WERI-Rb-1 (cell line): ENCODE measurements around the gene LRRC46.
A peak's percentile ranks its signal among the peaks of the same experiment; 100 is the strongest.

ENCODE experiments used
- DNase-seq: peaks from one replicate; pipeline ENCODE4 v3.0.0-alpha.2; 2020
- H3K27ac ChIP-seq: fragments of 250-450 bp; sonication (Bioruptor Pico); 2 replicates; pipeline ENCODE4 v1.5.1; 2020; ENCODE audit warnings: mild to moderate bottlenecking, moderate library complexity
- H3K27me3 ChIP-seq: fragments of 250-450 bp; sonication (Bioruptor Pico); 2 replicates; pipeline ENCODE4 v1.5.1; 2021; ENCODE audit warnings: mild to moderate bottlenecking, low read depth, moderate library complexity; ENCODE audit not compliant: insufficient read depth, severe bottlenecking
- H3K36me3 ChIP-seq: fragments of 250-450 bp; sonication (Bioruptor Pico); 2 replicates; pipeline ENCODE4 v1.5.1; 2020; ENCODE audit warnings: mild to moderate bottlenecking, moderate library complexity
- H3K4me3 ChIP-seq: 2 replicates; pipeline ENCODE4 v1.5.1; 2011; ENCODE audit warnings: low read depth, mild to moderate bottlenecking, control low read depth, low read length
- H3K9me3 ChIP-seq: fragments of 250-450 bp; sonication (Bioruptor Pico); 2 replicates; pipeline ENCODE4 v1.5.1; 2021; ENCODE audit warnings: mild to moderate bottlenecking, moderate library complexity; ENCODE audit not compliant: severe bottlenecking
- CTCF ChIP-seq: IDR thresholded peaks from 2 replicates; pipeline ENCODE4 v1.5.1; 2011; ENCODE audit warnings: low read depth, mild to moderate bottlenecking, control low read depth, inconsistent platforms, low read length

LRRC46 gene

GRCh38 chr17:47831003-47831933, at the start of gene LRRC46, which contains the start of gene MRPL10:
TSS of gene LRRC46 (plus strand) at chr17:47831670. CDS start at chr17:47831990, 320 bp downstream.
TSS of gene MRPL10 (minus strand) at chr17:47831541. CDS start at chr17:47831511, 30 bp downstream.
- peak; percentile 97 for DNase-seq
- H3K4me3 ChIP-seq, result peak within 1 kb of the TSS; percentile 78
- H3K36me3 ChIP-seq, result peaks cover 28% of the 10 kb centered on the region
- peak; percentile 26; the same call in 1 of the 2 replicates for TF ChIP-seq CTCF
- H3K27ac ChIP-seq, result peak within 1 kb of the TSS; percentile 70
- no peaks in the 10 kb centered on the region for H3K9me3 ChIP-seq
- H3K27me3 ChIP-seq, result no peaks in the 10 kb centered on the region

- Histone ChIP-seq H3K9me3 (no peaks in the 10 kb centered on the region), H3K4me3 (no peak overlapping the region), H3K27ac (no peak overlapping the region), H3K27me3 (no peaks in the 10 kb centered on the region), H3K36me3 (no peaks in the 10 kb centered on the region; the same call in 1 of the 2 replicates)
- no peak for TF ChIP-seq CTCF
- DNase-seq, result no peak
Observed at GRCh38 chr17:47785538-47786123, 45.8 kb upstream of the LRRC46 start.

GRCh38 chr17:47789611-47790561, 41.6 kb upstream of the LRRC46 start:
- no peaks in the 10 kb centered on the region for H3K9me3 ChIP-seq
- no peaks in the 10 kb centered on the region; the same call in 1 of the 2 replicates for H3K36me3 ChIP-seq
- peak overlapping the region; percentile 89 for H3K4me3 ChIP-seq
- H3K27ac ChIP-seq, result peak overlapping the region; percentile 77
- peak; percentile 85 for TF ChIP-seq CTCF
- DNase-seq, result peak; percentile 88
- H3K27me3 ChIP-seq, result no peaks in the 10 kb centered on the region

GRCh38 chr17:47791025-47791424, 40.4 kb upstream of the LRRC46 start:
- no peak overlapping the region for H3K4me3 ChIP-seq
- TF ChIP-seq CTCF, result no peak
- H3K27ac ChIP-seq, result no peak overlapping the region
- H3K36me3 ChIP-seq, result no peaks in the 10 kb centered on the region; the same call in 1 of the 2 replicates
- no peak for DNase-seq
- H3K27me3 ChIP-seq, result no peaks in the 10 kb centered on the region
- no peaks in the 10 kb centered on the region for H3K9me3 ChIP-seq

GRCh38 chr17:47792457-47792856, 39.0 kb upstream of the LRRC46 start:
- no peak overlapping the region for H3K27ac ChIP-seq
- no peaks in the 10 kb centered on the region for H3K27me3 ChIP-seq
- DNase-seq, result no peak
- H3K9me3 ChIP-seq, result no peaks in the 10 kb centered on the region
- TF ChIP-seq CTCF, result no peak
- H3K4me3 ChIP-seq, result no peak overlapping the region
- H3K36me3 ChIP-seq, result no peaks in the 10 kb centered on the region
